ENCODE results near the gene FRS3.

GRCh38 chr6:41771058-41771983, 8.4 kb downstream of the FRS3 start:
- TF ChIP-seq CTCF (conservative IDR thresholded peaks at IDR 0.05; ENCODE audit: low read length) (no peak), EZH2phosphoT487 (IDR thresholded peaks at IDR 0.05; ENCODE audit: borderline replicate concordance) (no peak)
